Measurements from ENCODE around the gene OVOL2.

OVOL2 gene

GRCh38 chr20:17993546-17993945 is 64.2 kb downstream of the OVOL2 start:
- H3K27ac ChIP-seq (replicated peaks): no peak overlapping the region
- H3K27me3 ChIP-seq (ENCODE audit: insufficient read depth, poor library complexity, severe bottlenecking): no peaks in the 10 kb centered on the region
- no peak for TF ChIP-seq REST (IDR thresholded peaks at IDR 0.05; ENCODE audit: insufficient replicate concordance, low read depth)
- TF ChIP-seq SPI1 (IDR thresholded peaks at IDR 0.05; ENCODE audit: borderline replicate concordance, low read depth): no peak
- TF ChIP-seq GABPA (IDR thresholded peaks at IDR 0.05; ENCODE audit: low read depth): no peak
- no peak for TF ChIP-seq CTCF (IDR thresholded peaks at IDR 0.05; ENCODE audit: insufficient read depth, low read length)
- TF ChIP-seq POLR2AphosphoS5 (IDR thresholded peaks at IDR 0.05; ENCODE audit: low read depth): no peak
- no peak for DNase-seq (ENCODE audit: low read depth in 1 of 2, low spot score in 1 of 2)
- no peak overlapping the region for H3K4me3 ChIP-seq (replicated peaks; ENCODE audit: insufficient read depth, low read length)

GRCh38 chr20:17992847-17993513 is 64.7 kb downstream of the OVOL2 start:
- TF ChIP-seq CTCF (IDR thresholded peaks at IDR 0.05; ENCODE audit: insufficient read depth, low read length) (no peak), SPI1 (IDR thresholded peaks at IDR 0.05; ENCODE audit: borderline replicate concordance, low read depth) (no peak), REST (IDR thresholded peaks at IDR 0.05; ENCODE audit: insufficient replicate concordance, low read depth) (no peak), GABPA (IDR thresholded peaks at IDR 0.05; ENCODE audit: low read depth) (no peak), POLR2AphosphoS5 (IDR thresholded peaks at IDR 0.05; ENCODE audit: low read depth) (no peak)
- Histone ChIP-seq H3K27ac (replicated peaks) (no peak overlapping the region), H3K4me3 (replicated peaks; ENCODE audit: insufficient read depth, low read length) (no peak overlapping the region), H3K27me3 (ENCODE audit: insufficient read depth, poor library complexity, severe bottlenecking) (no peaks in the 10 kb centered on the region)
- no peak for DNase-seq (ENCODE audit: low read depth in 1 of 2, low spot score in 1 of 2)

GRCh38 chr20:17992224-17992637 is 65.5 kb downstream of the OVOL2 start:
- TF ChIP-seq POLR2AphosphoS5 (IDR thresholded peaks at IDR 0.05; ENCODE audit: low read depth): no peak
- no peak for TF ChIP-seq GABPA (IDR thresholded peaks at IDR 0.05; ENCODE audit: low read depth)
- no peak for TF ChIP-seq SPI1 (IDR thresholded peaks at IDR 0.05; ENCODE audit: borderline replicate concordance, low read depth)
- no peak for TF ChIP-seq REST (IDR thresholded peaks at IDR 0.05; ENCODE audit: insufficient replicate concordance, low read depth)
- no peak for TF ChIP-seq CTCF (IDR thresholded peaks at IDR 0.05; ENCODE audit: insufficient read depth, low read length)
- Histone ChIP-seq H3K4me3 (replicated peaks; ENCODE audit: insufficient read depth, low read length) (no peak overlapping the region), H3K27ac (replicated peaks) (no peak overlapping the region), H3K27me3 (ENCODE audit: insufficient read depth, poor library complexity, severe bottlenecking) (no peaks in the 10 kb centered on the region)
- DNase-seq (ENCODE audit: low read depth in 1 of 2, low spot score in 1 of 2): no peak
